Endothelial cell of umbilical vein (primary cell): ENCODE measurements around the gene RNU6-8.

Experiments
- FOS ChIP-seq: IDR thresholded peaks from 2 replicates; pipeline ENCODE4 v1.6.1; 2011; ENCODE audit warnings: mild to moderate bottlenecking, low read length, moderate library complexity, borderline replicate concordance; ENCODE audit not compliant: insufficient read depth
- MYC ChIP-seq: IDR thresholded peaks from one replicate; pipeline ENCODE4 v1.6.1; 2011; ENCODE audit warnings: mild to moderate bottlenecking, low read depth, low read length
- POLR2A ChIP-seq: IDR thresholded peaks from 2 replicates; pipeline ENCODE4 v1.6.1; 2012; ENCODE audit warnings: low read depth, mild to moderate bottlenecking, control low read depth, low read length
- POLR2AphosphoS5 ChIP-seq: IDR thresholded peaks from 2 replicates; pipeline ENCODE4 v1.6.1; 2012; ENCODE audit warnings: low read depth, mild to moderate bottlenecking, control low read depth, low read length, moderate library complexity; ENCODE audit not compliant: insufficient read depth
- TF ChIP-seq, protein P1 (sequence below), 2 donors: IDR thresholded peaks; 1 replicate in 1 of 2; 2 replicates in 1 of 2; pipeline ENCODE4 v1.5.1; 2011; ENCODE audit warnings: low read length in 2 of 2, mild to moderate bottlenecking in 2 of 2, moderate library complexity in 2 of 2, control low read depth in 1 of 2, inconsistent platforms in 1 of 2, low read depth in 1 of 2; ENCODE audit not compliant: insufficient read depth in 1 of 2; ENCODE audit errors: extremely low read depth in 1 of 2

DNA sequence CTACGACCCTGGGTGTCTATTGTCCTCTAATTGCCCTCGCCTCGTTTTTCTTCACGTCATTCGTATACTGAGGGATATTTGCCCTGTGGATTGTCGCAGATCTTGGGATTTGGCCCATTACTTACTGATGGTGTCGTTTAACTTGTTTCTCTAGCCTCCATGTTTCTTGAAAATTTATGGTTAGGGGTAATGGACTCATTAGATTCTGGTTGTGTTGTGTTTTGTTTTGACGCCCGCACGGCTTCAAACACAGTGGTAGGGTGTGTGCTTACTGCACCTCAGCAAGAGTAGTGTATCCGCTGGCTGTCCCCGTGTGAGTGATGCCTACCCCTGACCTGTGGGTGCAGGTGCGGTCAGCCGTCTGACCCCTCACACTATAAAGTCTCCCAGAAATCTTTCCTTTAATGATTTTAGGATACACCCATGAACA is 874 bp upstream of the RNU6-8 start:
- no peak for TF ChIP-seq POLR2A
- no peak for TF ChIP-seq FOS
- TF ChIP-seq, protein P1, sequence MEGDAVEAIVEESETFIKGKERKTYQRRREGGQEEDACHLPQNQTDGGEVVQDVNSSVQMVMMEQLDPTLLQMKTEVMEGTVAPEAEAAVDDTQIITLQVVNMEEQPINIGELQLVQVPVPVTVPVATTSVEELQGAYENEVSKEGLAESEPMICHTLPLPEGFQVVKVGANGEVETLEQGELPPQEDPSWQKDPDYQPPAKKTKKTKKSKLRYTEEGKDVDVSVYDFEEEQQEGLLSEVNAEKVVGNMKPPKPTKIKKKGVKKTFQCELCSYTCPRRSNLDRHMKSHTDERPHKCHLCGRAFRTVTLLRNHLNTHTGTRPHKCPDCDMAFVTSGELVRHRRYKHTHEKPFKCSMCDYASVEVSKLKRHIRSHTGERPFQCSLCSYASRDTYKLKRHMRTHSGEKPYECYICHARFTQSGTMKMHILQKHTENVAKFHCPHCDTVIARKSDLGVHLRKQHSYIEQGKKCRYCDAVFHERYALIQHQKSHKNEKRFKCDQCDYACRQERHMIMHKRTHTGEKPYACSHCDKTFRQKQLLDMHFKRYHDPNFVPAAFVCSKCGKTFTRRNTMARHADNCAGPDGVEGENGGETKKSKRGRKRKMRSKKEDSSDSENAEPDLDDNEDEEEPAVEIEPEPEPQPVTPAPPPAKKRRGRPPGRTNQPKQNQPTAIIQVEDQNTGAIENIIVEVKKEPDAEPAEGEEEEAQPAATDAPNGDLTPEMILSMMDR (IDR thresholded peaks at IDR 0.05; ENCODE audit: extremely low read depth in 1 of 2, insufficient read depth in 1 of 2, low read depth in 1 of 2, low read length in 2 of 2), result no peak
- TF ChIP-seq MYC, result no peak
- TF ChIP-seq POLR2AphosphoS5, result no peak
